HEK293 (cell line): Measurements from ENCODE around the gene PLCL1.

Experiments
- CTCF ChIA-PET: fragments of 350-600 bp; formaldehyde crosslinking; extraction: SDS; loops from one replicate; lab custom pipeline; 2021; ENCODE audit warnings: antibody characterized with exemption; lab: Yijun Ruan, JAX
- POLR2A ChIA-PET: fragments of 300-600 bp; formaldehyde crosslinking; extraction: SDS; loops from one replicate; lab custom pipeline; 2020; ENCODE audit warnings: antibody characterized with exemption, inconsistent platforms; lab: Yijun Ruan, JAX
- H3K27ac ChIP-seq: fragments of 200-500 bp; sonication (Bioruptor generic); 2 replicates; pipeline ENCODE4 v1.5.1; 2014; ENCODE audit warnings: low read depth, low read length, control low read depth, inconsistent platforms; ENCODE audit errors: extremely low read depth
- H3K36me3 ChIP-seq, 2 experiments: fragments of 200-500 bp in 1 of 2; sonication (Bioruptor generic) in 1 of 2; 1 replicate in 1 of 2; 2 replicates in 1 of 2; pipeline ENCODE4 v1.5.1; 2014 to 2017; ENCODE audit warnings: inconsistent platforms in 2 of 2, low read length in 2 of 2; ENCODE audit not compliant: control insufficient read depth in 2 of 2, insufficient read depth in 1 of 2
- H3K4me1 ChIP-seq: fragments of 200-500 bp; sonication (Bioruptor generic); 2 replicates; pipeline ENCODE4 v1.5.1; 2014; ENCODE audit warnings: mild to moderate bottlenecking, low read length, inconsistent platforms; ENCODE audit not compliant: control insufficient read depth, insufficient read depth
- H3K4me3 ChIP-seq: 2 replicates; pipeline ENCODE4 v1.5.1; 2011; ENCODE audit warnings: low read depth, mild to moderate bottlenecking, control low read depth, low read length, moderate library complexity
- H3K9me3 ChIP-seq: fragments of 200-500 bp; sonication (Bioruptor generic); 2 replicates; pipeline ENCODE4 v1.5.1; 2014; ENCODE audit warnings: low read depth, low read length, inconsistent platforms; ENCODE audit not compliant: control insufficient read depth, insufficient read depth
- GFI1B ChIP-seq: fragments of 450-650 bp; formaldehyde crosslinking; IDR thresholded peaks from 2 replicates; pipeline ENCODE4 v1.5.1; 2016; ENCODE audit warnings: missing biosample characterization, missing genetic modification characterization
- GLIS1 ChIP-seq: fragments of 450-650 bp; formaldehyde crosslinking; IDR thresholded peaks from 2 replicates; pipeline ENCODE4 v1.5.1; 2016; ENCODE audit warnings: missing biosample characterization, missing genetic modification characterization
- HOXD13 ChIP-seq: sonication (generic); formaldehyde crosslinking; IDR thresholded peaks from 2 replicates; pipeline ENCODE4 v1.8.0; 2022; ENCODE audit warnings: missing genetic modification reagents, borderline replicate concordance
- IKZF3 ChIP-seq: fragments of 450-650 bp; IDR thresholded peaks from 2 replicates; pipeline ENCODE4 v1.5.0; 2018; ENCODE audit warnings: missing biosample characterization, mild to moderate bottlenecking, missing genetic modification characterization, moderate library complexity
- PRDM1 ChIP-seq: fragments of 450-650 bp; formaldehyde crosslinking; IDR thresholded peaks from 2 replicates; pipeline ENCODE4; 2016; ENCODE audit warnings: missing biosample characterization, missing genetic modification characterization
- SP3 ChIP-seq: fragments of 450-650 bp; formaldehyde crosslinking; IDR thresholded peaks from 2 replicates; pipeline ENCODE4 v1.5.1; 2016; ENCODE audit warnings: missing biosample characterization, missing genetic modification characterization
- ZFP41 ChIP-seq: fragments of 450-650 bp; formaldehyde crosslinking; IDR thresholded peaks from 2 replicates; pipeline ENCODE4 v1.5.1; 2016; ENCODE audit warnings: missing biosample characterization, missing genetic modification characterization, borderline replicate concordance
- ZNF10 ChIP-seq: fragments of 450-650 bp; formaldehyde crosslinking; IDR thresholded peaks from 2 replicates; pipeline ENCODE4 v1.5.1; 2017; ENCODE audit warnings: missing biosample characterization, missing genetic modification characterization
- ZNF302 ChIP-seq: fragments of 450-650 bp; formaldehyde crosslinking; IDR thresholded peaks from 2 replicates; pipeline ENCODE4 v1.5.1; 2016; ENCODE audit warnings: missing biosample characterization, missing genetic modification characterization, low read depth
- ZNF324 ChIP-seq: fragments of 450-650 bp; formaldehyde crosslinking; IDR thresholded peaks from 2 replicates; pipeline ENCODE4 v1.5.1; 2016; ENCODE audit warnings: missing biosample characterization, missing genetic modification characterization
- ZNF335 ChIP-seq: fragments of 450-650 bp; formaldehyde crosslinking; conservative IDR thresholded peaks from 2 replicates; pipeline ENCODE4 v1.5.1; 2016; ENCODE audit warnings: missing biosample characterization, missing genetic modification characterization
- ZNF341 ChIP-seq: fragments of 450-650 bp; formaldehyde crosslinking; IDR thresholded peaks from 2 replicates; pipeline ENCODE4; 2016; ENCODE audit warnings: low read depth, missing biosample characterization, missing genetic modification characterization
- ZNF391 ChIP-seq: fragments of 450-650 bp; formaldehyde crosslinking; IDR thresholded peaks from 2 replicates; pipeline ENCODE4 v1.5.1; 2016; ENCODE audit warnings: low read depth, missing biosample characterization, missing genetic modification characterization, borderline replicate concordance
- ZNF501 ChIP-seq: fragments of 450-650 bp; formaldehyde crosslinking; IDR thresholded peaks from 2 replicates; pipeline ENCODE4 v1.5.1; 2016; ENCODE audit warnings: missing biosample characterization, missing genetic modification characterization
- ZNF521 ChIP-seq: fragments of 450-650 bp; formaldehyde crosslinking; IDR thresholded peaks from 2 replicates; pipeline ENCODE4 v1.5.1; 2017; ENCODE audit warnings: missing biosample characterization, mild to moderate bottlenecking, missing genetic modification characterization
- ZNF544 ChIP-seq: fragments of 450-650 bp; formaldehyde crosslinking; IDR thresholded peaks from 2 replicates; pipeline ENCODE4 v1.5.0; 2017; ENCODE audit warnings: missing biosample characterization, missing genetic modification characterization
- ZNF558 ChIP-seq: fragments of 450-650 bp; formaldehyde crosslinking; IDR thresholded peaks from 2 replicates; pipeline ENCODE4 v1.5.1; 2016; ENCODE audit warnings: missing biosample characterization, missing genetic modification characterization
- ZNF776 ChIP-seq: fragments of 450-650 bp; formaldehyde crosslinking; IDR thresholded peaks from 2 replicates; pipeline ENCODE4 v1.5.0; 2017; ENCODE audit warnings: missing biosample characterization, missing genetic modification characterization, borderline replicate concordance
- TF ChIP-seq, protein P1 (sequence below): IDR thresholded peaks from 2 replicates; pipeline ENCODE4 v1.6.1; 2011; ENCODE audit warnings: mild to moderate bottlenecking, low read depth, low read length, borderline replicate concordance
- TF ChIP-seq, protein P2 (sequence below): fragments of 450-650 bp; formaldehyde crosslinking; IDR thresholded peaks from 2 replicates; pipeline ENCODE4 v1.5.1; 2016; ENCODE audit warnings: missing biosample characterization, missing genetic modification characterization, borderline replicate concordance
- TF ChIP-seq, protein P3 (sequence below): fragments of 450-650 bp; formaldehyde crosslinking; IDR thresholded peaks from 2 replicates; pipeline ENCODE4 v1.5.1; 2016; ENCODE audit warnings: missing biosample characterization, missing genetic modification characterization
- TF ChIP-seq, protein P4 (sequence below): fragments of 450-650 bp; IDR thresholded peaks from 2 replicates; pipeline ENCODE4 v1.5.1; 2018; ENCODE audit warnings: missing biosample characterization, mild to moderate bottlenecking, missing genetic modification characterization
- TF ChIP-seq, protein P5 (sequence below): fragments of 450-650 bp; formaldehyde crosslinking; IDR thresholded peaks from 2 replicates; pipeline ENCODE4 v1.5.1; 2017; ENCODE audit warnings: missing biosample characterization, missing genetic modification characterization
- TF ChIP-seq, protein P6 (sequence below): sonication (generic); formaldehyde crosslinking; IDR thresholded peaks from 2 replicates; pipeline ENCODE4 v1.8.1; 2022; ENCODE audit warnings: mild to moderate bottlenecking, moderate library complexity, missing genetic modification reagents

Gene PLCL1

DNA sequence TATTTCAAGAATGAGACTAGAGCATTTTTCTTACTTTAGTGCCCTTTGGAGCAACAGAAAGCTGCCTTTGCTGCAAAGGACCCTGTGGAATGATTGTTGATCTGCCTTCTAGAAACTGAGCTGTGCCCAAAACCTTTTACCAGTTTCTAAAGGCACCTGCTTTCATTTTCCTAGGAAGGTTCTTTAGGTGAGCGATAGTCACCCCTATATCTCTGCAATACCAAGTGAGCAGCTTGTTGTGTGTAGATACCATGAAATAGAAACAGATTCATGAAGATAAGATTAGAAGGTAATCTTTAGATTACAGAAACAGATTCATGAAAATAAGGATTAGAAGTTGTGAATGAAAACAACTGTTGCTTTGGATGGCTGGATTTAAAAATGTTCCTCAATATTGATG lies 202.3 kb downstream of the PLCL1 start:
- TF ChIP-seq SP3 (tag by site-specific recombination) = no peak
- TF ChIP-seq ZNF558 (tag by site-specific recombination) = no peak
- no peak for TF ChIP-seq ZNF324 (tag by site-specific recombination)
- TF ChIP-seq ZNF521 (tag by site-specific recombination) = no peak
- no peak for TF ChIP-seq HOXD13 (CRISPR knock-in tag)
- TF ChIP-seq, protein P1, sequence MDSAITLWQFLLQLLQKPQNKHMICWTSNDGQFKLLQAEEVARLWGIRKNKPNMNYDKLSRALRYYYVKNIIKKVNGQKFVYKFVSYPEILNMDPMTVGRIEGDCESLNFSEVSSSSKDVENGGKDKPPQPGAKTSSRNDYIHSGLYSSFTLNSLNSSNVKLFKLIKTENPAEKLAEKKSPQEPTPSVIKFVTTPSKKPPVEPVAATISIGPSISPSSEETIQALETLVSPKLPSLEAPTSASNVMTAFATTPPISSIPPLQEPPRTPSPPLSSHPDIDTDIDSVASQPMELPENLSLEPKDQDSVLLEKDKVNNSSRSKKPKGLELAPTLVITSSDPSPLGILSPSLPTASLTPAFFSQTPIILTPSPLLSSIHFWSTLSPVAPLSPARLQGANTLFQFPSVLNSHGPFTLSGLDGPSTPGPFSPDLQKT = no peak
- no peak for TF ChIP-seq ZNF776 (tag by site-specific recombination)
- TF ChIP-seq, protein P2, sequence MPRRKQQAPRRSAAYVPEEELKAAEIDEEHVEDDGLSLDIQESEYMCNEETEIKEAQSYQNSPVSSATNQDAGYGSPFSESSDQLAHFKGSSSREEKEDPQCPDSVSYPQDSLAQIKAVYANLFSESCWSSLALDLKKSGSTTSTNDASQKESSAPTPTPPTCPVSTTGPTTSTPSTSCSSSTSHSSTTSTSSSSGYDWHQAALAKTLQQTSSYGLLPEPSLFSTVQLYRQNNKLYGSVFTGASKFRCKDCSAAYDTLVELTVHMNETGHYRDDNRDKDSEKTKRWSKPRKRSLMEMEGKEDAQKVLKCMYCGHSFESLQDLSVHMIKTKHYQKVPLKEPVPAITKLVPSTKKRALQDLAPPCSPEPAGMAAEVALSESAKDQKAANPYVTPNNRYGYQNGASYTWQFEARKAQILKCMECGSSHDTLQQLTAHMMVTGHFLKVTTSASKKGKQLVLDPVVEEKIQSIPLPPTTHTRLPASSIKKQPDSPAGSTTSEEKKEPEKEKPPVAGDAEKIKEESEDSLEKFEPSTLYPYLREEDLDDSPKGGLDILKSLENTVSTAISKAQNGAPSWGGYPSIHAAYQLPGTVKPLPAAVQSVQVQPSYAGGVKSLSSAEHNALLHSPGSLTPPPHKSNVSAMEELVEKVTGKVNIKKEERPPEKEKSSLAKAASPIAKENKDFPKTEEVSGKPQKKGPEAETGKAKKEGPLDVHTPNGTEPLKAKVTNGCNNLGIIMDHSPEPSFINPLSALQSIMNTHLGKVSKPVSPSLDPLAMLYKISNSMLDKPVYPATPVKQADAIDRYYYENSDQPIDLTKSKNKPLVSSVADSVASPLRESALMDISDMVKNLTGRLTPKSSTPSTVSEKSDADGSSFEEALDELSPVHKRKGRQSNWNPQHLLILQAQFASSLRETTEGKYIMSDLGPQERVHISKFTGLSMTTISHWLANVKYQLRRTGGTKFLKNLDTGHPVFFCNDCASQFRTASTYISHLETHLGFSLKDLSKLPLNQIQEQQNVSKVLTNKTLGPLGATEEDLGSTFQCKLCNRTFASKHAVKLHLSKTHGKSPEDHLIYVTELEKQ (tag by site-specific recombination) = no peak
- no peak for TF ChIP-seq GFI1B (tag by site-specific recombination)
- no peak for TF ChIP-seq GLIS1 (tag by site-specific recombination)
- no peak for TF ChIP-seq ZNF391 (tag by site-specific recombination)
- TF ChIP-seq ZNF10 (tag by site-specific recombination) = no peak
- TF ChIP-seq, protein P3, sequence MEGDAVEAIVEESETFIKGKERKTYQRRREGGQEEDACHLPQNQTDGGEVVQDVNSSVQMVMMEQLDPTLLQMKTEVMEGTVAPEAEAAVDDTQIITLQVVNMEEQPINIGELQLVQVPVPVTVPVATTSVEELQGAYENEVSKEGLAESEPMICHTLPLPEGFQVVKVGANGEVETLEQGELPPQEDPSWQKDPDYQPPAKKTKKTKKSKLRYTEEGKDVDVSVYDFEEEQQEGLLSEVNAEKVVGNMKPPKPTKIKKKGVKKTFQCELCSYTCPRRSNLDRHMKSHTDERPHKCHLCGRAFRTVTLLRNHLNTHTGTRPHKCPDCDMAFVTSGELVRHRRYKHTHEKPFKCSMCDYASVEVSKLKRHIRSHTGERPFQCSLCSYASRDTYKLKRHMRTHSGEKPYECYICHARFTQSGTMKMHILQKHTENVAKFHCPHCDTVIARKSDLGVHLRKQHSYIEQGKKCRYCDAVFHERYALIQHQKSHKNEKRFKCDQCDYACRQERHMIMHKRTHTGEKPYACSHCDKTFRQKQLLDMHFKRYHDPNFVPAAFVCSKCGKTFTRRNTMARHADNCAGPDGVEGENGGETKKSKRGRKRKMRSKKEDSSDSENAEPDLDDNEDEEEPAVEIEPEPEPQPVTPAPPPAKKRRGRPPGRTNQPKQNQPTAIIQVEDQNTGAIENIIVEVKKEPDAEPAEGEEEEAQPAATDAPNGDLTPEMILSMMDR (tag by site-specific recombination) = no peak
- TF ChIP-seq ZFP41 = no peak
- TF ChIP-seq IKZF3 (tag by site-specific recombination) = no peak
- H3K4me1 ChIP-seq = no peaks in the 10 kb centered on the region
- H3K9me3 ChIP-seq = no peaks in the 10 kb centered on the region
- H3K36me3 ChIP-seq = no peaks in the 10 kb centered on the region
- H3K27ac ChIP-seq = no peak overlapping the region
- CTCF ChIA-PET = no interaction called here
- POLR2A ChIA-PET = no interaction called here
- H3K4me3 ChIP-seq = no peak overlapping the region

DNA sequence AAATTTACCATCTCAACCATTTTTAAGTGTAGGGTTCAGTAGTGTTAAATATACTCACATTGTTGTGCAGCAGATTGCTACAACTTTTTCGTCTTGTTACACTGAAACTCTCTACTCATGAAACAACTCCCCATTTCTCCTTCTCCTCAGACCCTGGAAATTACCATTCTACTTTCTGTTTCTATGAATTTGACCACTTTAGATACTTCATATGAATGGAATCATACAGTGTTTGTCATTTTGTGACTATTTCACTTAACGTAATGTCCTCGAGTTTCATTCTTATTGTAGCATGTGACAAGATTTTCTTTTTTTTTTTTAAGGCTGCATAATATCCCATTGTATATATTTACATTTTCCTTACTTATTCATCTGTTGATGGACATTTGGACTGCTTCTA lies 203.8 kb downstream of the PLCL1 start:
- no peaks in the 10 kb centered on the region for H3K4me1 ChIP-seq
- no peak overlapping the region for H3K27ac ChIP-seq
- no peaks in the 10 kb centered on the region for H3K36me3 ChIP-seq
- CTCF ChIA-PET = no interaction called here
- no peaks in the 10 kb centered on the region for H3K9me3 ChIP-seq
- POLR2A ChIA-PET = no interaction called here
- H3K4me3 ChIP-seq = no peak overlapping the region
- TF ChIP-seq ZNF501 (tag by site-specific recombination) (no peak), ZNF341 (no peak), ZNF335 (tag by site-specific recombination) (no peak), IKZF3 (tag by site-specific recombination) (no peak), ZNF544 (tag by site-specific recombination) (no peak), PRDM1 (tag by site-specific recombination) (no peak), ZNF302 (tag by site-specific recombination) (no peak)
- TF ChIP-seq, protein P4, sequence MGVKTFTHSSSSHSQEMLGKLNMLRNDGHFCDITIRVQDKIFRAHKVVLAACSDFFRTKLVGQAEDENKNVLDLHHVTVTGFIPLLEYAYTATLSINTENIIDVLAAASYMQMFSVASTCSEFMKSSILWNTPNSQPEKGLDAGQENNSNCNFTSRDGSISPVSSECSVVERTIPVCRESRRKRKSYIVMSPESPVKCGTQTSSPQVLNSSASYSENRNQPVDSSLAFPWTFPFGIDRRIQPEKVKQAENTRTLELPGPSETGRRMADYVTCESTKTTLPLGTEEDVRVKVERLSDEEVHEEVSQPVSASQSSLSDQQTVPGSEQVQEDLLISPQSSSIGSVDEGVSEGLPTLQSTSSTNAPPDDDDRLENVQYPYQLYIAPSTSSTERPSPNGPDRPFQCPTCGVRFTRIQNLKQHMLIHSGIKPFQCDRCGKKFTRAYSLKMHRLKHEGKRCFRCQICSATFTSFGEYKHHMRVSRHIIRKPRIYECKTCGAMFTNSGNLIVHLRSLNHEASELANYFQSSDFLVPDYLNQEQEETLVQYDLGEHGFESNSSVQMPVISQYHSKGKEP (tag by site-specific recombination) = no peak
- TF ChIP-seq, protein P5, sequence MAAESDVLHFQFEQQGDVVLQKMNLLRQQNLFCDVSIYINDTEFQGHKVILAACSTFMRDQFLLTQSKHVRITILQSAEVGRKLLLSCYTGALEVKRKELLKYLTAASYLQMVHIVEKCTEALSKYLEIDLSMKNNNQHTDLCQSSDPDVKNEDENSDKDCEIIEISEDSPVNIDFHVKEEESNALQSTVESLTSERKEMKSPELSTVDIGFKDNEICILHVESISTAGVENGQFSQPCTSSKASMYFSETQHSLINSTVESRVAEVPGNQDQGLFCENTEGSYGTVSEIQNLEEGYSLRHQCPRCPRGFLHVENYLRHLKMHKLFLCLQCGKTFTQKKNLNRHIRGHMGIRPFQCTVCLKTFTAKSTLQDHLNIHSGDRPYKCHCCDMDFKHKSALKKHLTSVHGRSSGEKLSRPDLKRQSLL (tag by site-specific recombination) = no peak
- TF ChIP-seq, protein P6, sequence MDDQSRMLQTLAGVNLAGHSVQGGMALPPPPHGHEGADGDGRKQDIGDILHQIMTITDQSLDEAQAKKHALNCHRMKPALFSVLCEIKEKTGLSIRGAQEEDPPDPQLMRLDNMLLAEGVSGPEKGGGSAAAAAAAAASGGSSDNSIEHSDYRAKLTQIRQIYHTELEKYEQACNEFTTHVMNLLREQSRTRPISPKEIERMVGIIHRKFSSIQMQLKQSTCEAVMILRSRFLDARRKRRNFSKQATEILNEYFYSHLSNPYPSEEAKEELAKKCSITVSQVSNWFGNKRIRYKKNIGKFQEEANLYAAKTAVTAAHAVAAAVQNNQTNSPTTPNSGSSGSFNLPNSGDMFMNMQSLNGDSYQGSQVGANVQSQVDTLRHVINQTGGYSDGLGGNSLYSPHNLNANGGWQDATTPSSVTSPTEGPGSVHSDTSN (CRISPR knock-in tag) = no peak
